IMR-90 (cell line): Measurements from ENCODE around the gene EPOP. TPM values are rescaled to one million over a fixed set of nuclear protein-coding genes. Genes with fewer than 3 reads are reported as not detected.

Source experiments
- ATAC-seq: fragments of 200-7000 bp; cut with Tn5 transposase; 2 replicates; pipeline ENCODE4 v1.9.1; 2020; ENCODE audit warnings: low read depth, mild to moderate bottlenecking, moderate library complexity
- BruUV-seq: library from RNA; stranded (reverse); fragments of 400-500 nt; replicated peaks from 2 replicates; lab custom pipeline; 2021; lab: Mats Ljungman, UMichigan
- CTCF ChIA-PET: fragments of 300-600 bp; formaldehyde crosslinking; extraction: SDS; loops from one replicate; lab custom pipeline; 2021; ENCODE audit warnings: antibody characterized with exemption; lab: Yijun Ruan, JAX
- POLR2A ChIA-PET: fragments of 300-600 bp; sonication (Branson Sonifier 250); formaldehyde crosslinking; loops from one replicate; lab custom pipeline; 2022; ENCODE audit warnings: antibody characterized with exemption; ENCODE audit not compliant: unreplicated experiment; lab: Charles Lee
- DNase-seq: peaks from one replicate; pipeline ENCODE4 v3.0.0; 2013
- H2AFZ ChIP-seq: replicated peaks from 2 replicates; pipeline ENCODE3; 2013; ENCODE audit warnings: low read length, mild to moderate bottlenecking; ENCODE audit not compliant: poor library complexity
- H2AK5ac ChIP-seq: 2 replicates; pipeline ENCODE4 v1.6.1; 2013; ENCODE audit warnings: low read depth, low read length, inconsistent platforms
- H2AK9ac ChIP-seq: replicated peaks from 2 replicates; pipeline ENCODE3; 2013; ENCODE audit warnings: mild to moderate bottlenecking, low read depth, low read length, moderate library complexity; ENCODE audit not compliant: poor library complexity
- H2BK120ac ChIP-seq: 2 replicates; pipeline ENCODE4 v1.6.1; 2013; ENCODE audit warnings: low read depth, low read length, inconsistent platforms
- H2BK15ac ChIP-seq: 3 replicates; pipeline ENCODE4 v1.6.1; 2013; ENCODE audit warnings: low read depth, low read length, inconsistent platforms
- H2BK20ac ChIP-seq: 2 replicates; pipeline ENCODE4 v1.6.1; 2013; ENCODE audit warnings: low read depth, mild to moderate bottlenecking, inconsistent platforms, low read length, moderate library complexity
- H2BK5ac ChIP-seq: 2 replicates; pipeline ENCODE4 v1.6.1; 2013; ENCODE audit warnings: mild to moderate bottlenecking, low read depth, low read length, inconsistent platforms; ENCODE audit not compliant: poor library complexity, severe bottlenecking
- H3K14ac ChIP-seq: replicated peaks from 2 replicates; pipeline ENCODE4 v1.6.1; 2013; ENCODE audit warnings: low read depth, low read length, inconsistent platforms
- H3K18ac ChIP-seq: 2 replicates; pipeline ENCODE4 v1.6.1; 2013; ENCODE audit warnings: low read depth, low read length, control low read depth
- H3K23ac ChIP-seq: 2 replicates; pipeline ENCODE4 v1.6.1; 2013; ENCODE audit warnings: low read depth, low read length, inconsistent platforms
- H3K27ac ChIP-seq: 2 replicates; pipeline ENCODE4 v1.5.1; 2013; ENCODE audit warnings: mild to moderate bottlenecking, control low read depth, low read length; ENCODE audit not compliant: insufficient read depth
- H3K27me3 ChIP-seq: 2 replicates; pipeline ENCODE4 v1.6.1; 2013; ENCODE audit warnings: low read length; ENCODE audit not compliant: control insufficient read depth, insufficient read depth
- H3K36me3 ChIP-seq: 2 replicates; pipeline ENCODE4 v1.6.1; 2013; ENCODE audit warnings: low read length, mixed read lengths; ENCODE audit not compliant: control insufficient read depth, insufficient read depth
- H3K4ac ChIP-seq: 2 replicates; pipeline ENCODE4 v1.6.1; 2013; ENCODE audit warnings: low read depth, low read length, inconsistent platforms
- H3K4me1 ChIP-seq: 2 replicates; pipeline ENCODE4 v1.6.1; 2013; ENCODE audit warnings: low read length, mixed read lengths; ENCODE audit not compliant: control insufficient read depth, insufficient read depth
- H3K4me2 ChIP-seq: 2 replicates; pipeline ENCODE4 v1.6.1; 2013; ENCODE audit warnings: low read depth, mild to moderate bottlenecking, control low read depth, low read length, moderate library complexity
- H3K4me3 ChIP-seq: 2 replicates; pipeline ENCODE4 v1.5.1; 2013; ENCODE audit warnings: low read depth, mild to moderate bottlenecking, control low read depth, low read length, moderate library complexity; ENCODE audit not compliant: insufficient read depth
- H3K56ac ChIP-seq: 2 replicates; pipeline ENCODE4 v1.6.1; 2013; ENCODE audit warnings: low read length, inconsistent platforms; ENCODE audit not compliant: insufficient read depth; ENCODE audit errors: extremely low read depth
- H3K79me1 ChIP-seq, 2 experiments: 2 replicates each; pipeline ENCODE4 v1.6.1; 2013; ENCODE audit warnings: low read length in 2 of 2, inconsistent platforms in 1 of 2, low read depth in 1 of 2
- H3K9ac ChIP-seq: 2 replicates; pipeline ENCODE4 v1.6.1; 2013; ENCODE audit warnings: low read depth, low read length, control low read depth
- H3K9me1 ChIP-seq: 2 replicates; pipeline ENCODE4 v1.6.1; 2013; ENCODE audit warnings: low read length, inconsistent platforms; ENCODE audit not compliant: insufficient read depth
- H3K9me3 ChIP-seq: 2 replicates; pipeline ENCODE4 v1.6.1; 2013; ENCODE audit warnings: low read length; ENCODE audit not compliant: control insufficient read depth, insufficient read depth
- H4K20me1 ChIP-seq: 2 replicates; pipeline ENCODE4 v1.6.1; 2013; ENCODE audit warnings: low read length, inconsistent platforms; ENCODE audit not compliant: insufficient read depth
- H4K5ac ChIP-seq: 2 replicates; pipeline ENCODE4 v1.6.1; 2013; ENCODE audit warnings: mild to moderate bottlenecking, low read depth, low read length, control low read depth
- H4K8ac ChIP-seq, 2 experiments: 2 replicates each; pipeline ENCODE4 v1.6.1; 2013; ENCODE audit warnings: low read depth in 2 of 2, low read length in 2 of 2, control low read depth in 1 of 2, inconsistent platforms in 1 of 2
- H4K91ac ChIP-seq: 2 replicates; pipeline ENCODE4 v1.6.1; 2013; ENCODE audit warnings: low read depth, low read length, inconsistent platforms; ENCODE audit not compliant: insufficient read depth
- CEBPB ChIP-seq: IDR thresholded peaks from 2 replicates; pipeline ENCODE4 v1.6.1; 2012; ENCODE audit warnings: low read depth, low read length, improper control_type of control experiment
- CHD1 ChIP-seq: IDR thresholded peaks from 2 replicates; pipeline ENCODE4 v1.6.1; 2012; ENCODE audit warnings: low read depth, low read length, improper control_type of control experiment
- RAD21 ChIP-seq: IDR thresholded peaks from 2 replicates; pipeline ENCODE4 v1.6.1; 2012; ENCODE audit warnings: low read length, improper control_type of control experiment
- RCOR1 ChIP-seq: IDR thresholded peaks from 2 replicates; pipeline ENCODE4 v1.6.1; 2012; ENCODE audit warnings: mild to moderate bottlenecking, low read length, improper control_type of control experiment; ENCODE audit not compliant: insufficient replicate concordance
- WGBS, 2 experiments: methylation state at CpG; one replicate each; pipeline versions ENCODE4 v1.1.5 to v1.1.7; 2013; ENCODE audit warnings: missing lambda C conversion rate in 2 of 2; ENCODE audit not compliant: insufficient read length in 1 of 2; ENCODE audit errors: extremely low coverage in 2 of 2; 5-methylcytosine and 5-hydroxymethylcytosine counted together
- dilution Hi-C: fragments of 300-500 bp; cut with HindIII; formaldehyde crosslinking; loops from one replicate; pipeline ENCODE4 v1.14.3; 2018; ENCODE audit warnings: low sequenced_read_pairs; ENCODE audit not compliant: unreplicated experiment
- in situ Hi-C: fragments of 300-500 bp; cut with MboI; formaldehyde crosslinking; loops from 3 replicates; pipeline ENCODE4 v1.14.3; 2019; ENCODE audit warnings: low sequenced_read_pairs, inconsistent platforms, mixed read lengths
- intact Hi-C: fragments of 100-400 bp; cut with micrococcal nuclease; formaldehyde crosslinking; loops from 2 replicates; pipeline ENCODE4 v1.10.0; 2022
- polyA plus RNA-seq, 3 experiments: library from polyadenylated mRNA; depleted of rRNA; stranded (reverse); fragments of >200 nt; gene quantifications; 2 replicates each; pipeline ENCODE4 v1.2.3, GENCODE V29; 2012; ENCODE audit warnings: low replicate concordance in 1 of 3
- total RNA-seq: library from RNA; depleted of rRNA; stranded (reverse); fragments of >200 nt; gene quantifications from 2 replicates; pipeline ENCODE4 v1.2.3, GENCODE V29; 2012
- TF ChIP-seq, protein P1 (sequence below): conservative IDR thresholded peaks from 2 replicates; pipeline ENCODE4 v1.5.1; 2012; ENCODE audit warnings: mild to moderate bottlenecking, low read depth, low read length, improper control_type of control experiment

Gene EPOP
- total and polyA plus RNA-seq, 2 of the 4 experiments (the other 2 are of a cell fraction), result 0.36 to 0.82 TPM

- peaks cover 15% of the 10 kb centered on the region for H3K27me3 ChIP-seq
- H2AK9ac ChIP-seq, result no peak overlapping the region
- DNase-seq, result no peak
- POLR2A ChIA-PET, result no interaction called here
- no peak overlapping the region for H3K27ac ChIP-seq
- BruUV-seq, result no TSS peak
- H3K23ac ChIP-seq, result no peak overlapping the region
- H4K20me1 ChIP-seq, result no peaks in the 10 kb centered on the region
- no peak overlapping the region for H2BK5ac ChIP-seq
- H3K36me3 ChIP-seq, result no peaks in the 10 kb centered on the region
- dilution Hi-C loops (no loop called here), intact Hi-C loops (no loop called here), in situ Hi-C loops (no loop called here)
- no peak overlapping the region for H3K14ac ChIP-seq
- no peak overlapping the region for H3K4ac ChIP-seq
- H3K9ac ChIP-seq, result no peak overlapping the region
- H4K8ac ChIP-seq, result no peak overlapping the region
- no peak overlapping the region for H4K91ac ChIP-seq
- no peak overlapping the region for H3K56ac ChIP-seq
- no peaks in the 10 kb centered on the region for H3K9me1 ChIP-seq
- H3K9me3 ChIP-seq, result no peaks in the 10 kb centered on the region
- TF ChIP-seq RAD21 (no peak), CEBPB (no peak), CHD1 (no peak), RCOR1 (no peak)
- TF ChIP-seq, protein P1, sequence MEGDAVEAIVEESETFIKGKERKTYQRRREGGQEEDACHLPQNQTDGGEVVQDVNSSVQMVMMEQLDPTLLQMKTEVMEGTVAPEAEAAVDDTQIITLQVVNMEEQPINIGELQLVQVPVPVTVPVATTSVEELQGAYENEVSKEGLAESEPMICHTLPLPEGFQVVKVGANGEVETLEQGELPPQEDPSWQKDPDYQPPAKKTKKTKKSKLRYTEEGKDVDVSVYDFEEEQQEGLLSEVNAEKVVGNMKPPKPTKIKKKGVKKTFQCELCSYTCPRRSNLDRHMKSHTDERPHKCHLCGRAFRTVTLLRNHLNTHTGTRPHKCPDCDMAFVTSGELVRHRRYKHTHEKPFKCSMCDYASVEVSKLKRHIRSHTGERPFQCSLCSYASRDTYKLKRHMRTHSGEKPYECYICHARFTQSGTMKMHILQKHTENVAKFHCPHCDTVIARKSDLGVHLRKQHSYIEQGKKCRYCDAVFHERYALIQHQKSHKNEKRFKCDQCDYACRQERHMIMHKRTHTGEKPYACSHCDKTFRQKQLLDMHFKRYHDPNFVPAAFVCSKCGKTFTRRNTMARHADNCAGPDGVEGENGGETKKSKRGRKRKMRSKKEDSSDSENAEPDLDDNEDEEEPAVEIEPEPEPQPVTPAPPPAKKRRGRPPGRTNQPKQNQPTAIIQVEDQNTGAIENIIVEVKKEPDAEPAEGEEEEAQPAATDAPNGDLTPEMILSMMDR, result no peak
- H2AFZ ChIP-seq, result no peak overlapping the region
- CTCF ChIA-PET, result no interaction called here
- no peaks in the 10 kb centered on the region for H3K4me1 ChIP-seq
- no peak overlapping the region for H3K4me2 ChIP-seq
- no peak overlapping the region for H2AK5ac ChIP-seq
- H3K79me1 ChIP-seq, result no peaks in the 10 kb centered on the region
- no peak for ATAC-seq
- H3K4me3 ChIP-seq, result no peak overlapping the region
- H4K5ac ChIP-seq, result no peak overlapping the region
- no peak overlapping the region for H2BK15ac ChIP-seq
- 80% methylated on average over 2 of the region's 6 CpGs; no CpG with 5 or more reads in 1 of the 2 experiments for WGBS, 2 experiments
- no peak overlapping the region for H2BK120ac ChIP-seq
- no peak overlapping the region for H2BK20ac ChIP-seq
- H3K18ac ChIP-seq, result no peak overlapping the region
Measured at GRCh38 chr17:38632334-38632733, 42.4 kb downstream of the EPOP start.
